ENCODE measurements around the gene PPARGC1A.

The PPARGC1A gene

DNA sequence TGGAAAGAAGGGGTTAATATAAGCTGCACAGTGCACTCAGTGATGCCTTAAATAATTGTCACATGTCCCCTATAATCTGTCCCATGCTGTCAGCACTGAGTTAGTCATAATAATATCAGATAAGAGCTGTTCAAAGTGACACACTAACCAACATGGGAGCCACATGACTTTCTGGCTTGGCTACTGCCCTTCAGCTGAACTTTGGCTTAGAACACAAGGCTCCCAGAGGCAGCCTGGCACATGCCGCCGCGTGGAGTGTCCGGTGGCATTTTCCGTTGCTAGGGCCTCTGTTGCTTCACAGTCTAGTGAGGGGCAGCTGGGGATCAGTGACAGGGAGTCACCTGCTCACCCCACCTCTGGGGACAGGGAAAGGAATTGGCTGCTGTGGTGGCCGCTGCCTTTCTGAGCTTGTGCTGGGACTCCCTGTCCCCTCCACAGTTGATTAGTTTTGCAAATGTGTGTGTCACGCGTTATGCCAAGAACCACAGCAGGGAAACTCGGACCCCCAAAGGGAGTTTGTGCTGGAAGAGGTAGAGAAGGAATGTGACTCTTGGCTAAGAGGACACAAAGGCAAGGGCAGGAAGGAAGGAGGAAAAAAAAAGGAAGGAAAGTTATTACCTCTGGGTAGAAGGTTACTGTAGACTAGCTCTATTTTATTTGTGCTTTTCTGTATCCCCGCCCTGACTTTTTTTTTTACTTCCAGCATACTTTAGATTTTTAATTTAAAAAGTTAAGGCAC, 41.1 kb upstream of the PPARGC1A start:
- TF ChIP-seq CEBPB (IDR thresholded peaks at IDR 0.05): peak; percentile 38; the same call in 1 of the 2 replicates
- TF ChIP-seq REST (IDR thresholded peaks at IDR 0.05; ENCODE audit: low read depth): no peak
- no peak for TF ChIP-seq RAD21 (IDR thresholded peaks at IDR 0.05; ENCODE audit: low read depth)
- TF ChIP-seq TAF1 (IDR thresholded peaks at IDR 0.05; ENCODE audit: low read depth): no peak
- peak; percentile 84 for TF ChIP-seq NFIC (IDR thresholded peaks at IDR 0.05)
- TF ChIP-seq EGR1 (IDR thresholded peaks at IDR 0.05): no peak
- TF ChIP-seq FOXM1 (IDR thresholded peaks at IDR 0.05; ENCODE audit: borderline replicate concordance, low read depth): peak; percentile 74; the same call in 1 of the 2 replicates
- TF ChIP-seq TEAD4 (IDR thresholded peaks at IDR 0.05): peak; percentile 86
- TF ChIP-seq EP300 (IDR thresholded peaks at IDR 0.05; ENCODE audit: borderline replicate concordance): peak; percentile 89
- TF ChIP-seq, protein P1, sequence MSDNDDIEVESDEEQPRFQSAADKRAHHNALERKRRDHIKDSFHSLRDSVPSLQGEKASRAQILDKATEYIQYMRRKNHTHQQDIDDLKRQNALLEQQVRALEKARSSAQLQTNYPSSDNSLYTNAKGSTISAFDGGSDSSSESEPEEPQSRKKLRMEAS (IDR thresholded peaks at IDR 0.05): peak; percentile 91
- 0 out of 2 replicates have a peak, but pooled peaks have one; percentile 15 for TF ChIP-seq YY1 (IDR thresholded peaks at IDR 0.05; ENCODE audit: low read depth)
- TF ChIP-seq USF1 (IDR thresholded peaks at IDR 0.05): peak; percentile 72
- 0 out of 2 replicates have a peak, but pooled peaks have one; percentile 31 for TF ChIP-seq ZBTB7A (IDR thresholded peaks at IDR 0.05; ENCODE audit: low read depth)
- peak; percentile 84 for TF ChIP-seq TCF12 (IDR thresholded peaks at IDR 0.05; ENCODE audit: low read depth)
- no peak for TF ChIP-seq CREB1 (IDR thresholded peaks at IDR 0.05; ENCODE audit: low read depth)

- TF ChIP-seq NFIC (IDR thresholded peaks at IDR 0.05) (no peak), EGR1 (IDR thresholded peaks at IDR 0.05) (no peak)
Observed at GRCh38 chr4:23929248-23929647, 39.4 kb upstream of the PPARGC1A start.

- TF ChIP-seq NFIC (IDR thresholded peaks at IDR 0.05) (no peak), USF1 (IDR thresholded peaks at IDR 0.05) (no peak), RAD21 (IDR thresholded peaks at IDR 0.05; ENCODE audit: low read depth) (no peak), EP300 (IDR thresholded peaks at IDR 0.05; ENCODE audit: borderline replicate concordance) (no peak), FOXM1 (IDR thresholded peaks at IDR 0.05; ENCODE audit: borderline replicate concordance, low read depth) (no peak), REST (IDR thresholded peaks at IDR 0.05; ENCODE audit: low read depth) (no peak), CEBPB (IDR thresholded peaks at IDR 0.05) (no peak), CREB1 (IDR thresholded peaks at IDR 0.05; ENCODE audit: low read depth) (no peak), ZBTB7A (IDR thresholded peaks at IDR 0.05; ENCODE audit: low read depth) (no peak), YY1 (IDR thresholded peaks at IDR 0.05; ENCODE audit: low read depth) (no peak), TEAD4 (IDR thresholded peaks at IDR 0.05) (no peak), TCF12 (IDR thresholded peaks at IDR 0.05; ENCODE audit: low read depth) (no peak), EGR1 (IDR thresholded peaks at IDR 0.05) (no peak), TAF1 (IDR thresholded peaks at IDR 0.05; ENCODE audit: low read depth) (no peak)
- TF ChIP-seq, protein P1 (IDR thresholded peaks at IDR 0.05): no peak
Observed at GRCh38 chr4:23924556-23924955, 34.7 kb upstream of the PPARGC1A start.

- TF ChIP-seq YY1 (IDR thresholded peaks at IDR 0.05; ENCODE audit: low read depth) (no peak), RAD21 (IDR thresholded peaks at IDR 0.05; ENCODE audit: low read depth) (peak; percentile 37)
Observed at GRCh38 chr4:23923840-23924239, 34.0 kb upstream of the PPARGC1A start.

GRCh38 chr4:23923141-23923540, 33.3 kb upstream of the PPARGC1A start:
- TF ChIP-seq CEBPB (IDR thresholded peaks at IDR 0.05) (peak; percentile 61), FOXM1 (IDR thresholded peaks at IDR 0.05; ENCODE audit: borderline replicate concordance, low read depth) (peak; percentile 48; the same call in 1 of the 2 replicates), TCF12 (IDR thresholded peaks at IDR 0.05; ENCODE audit: low read depth) (no peak; the same call in 1 of the 2 replicates), NFIC (IDR thresholded peaks at IDR 0.05) (peak; percentile 78), USF1 (IDR thresholded peaks at IDR 0.05) (peak; percentile 65), EP300 (IDR thresholded peaks at IDR 0.05; ENCODE audit: borderline replicate concordance) (peak; percentile 69), YY1 (IDR thresholded peaks at IDR 0.05; ENCODE audit: low read depth) (no peak), TEAD4 (IDR thresholded peaks at IDR 0.05) (peak; percentile 66)
- TF ChIP-seq, protein P1 (IDR thresholded peaks at IDR 0.05): peak; percentile 48; the same call in 1 of the 2 replicates

Data from Ishikawa (cell line).